ENCODE data around the gene DIMT1. TPM values are rescaled to one million over a fixed set of nuclear protein-coding genes. Genes with fewer than 3 reads are reported as not detected.

Gene DIMT1
- total RNA-seq, 2 experiments from 2014 or later = 46.9 to 48.9 TPM

DNA sequence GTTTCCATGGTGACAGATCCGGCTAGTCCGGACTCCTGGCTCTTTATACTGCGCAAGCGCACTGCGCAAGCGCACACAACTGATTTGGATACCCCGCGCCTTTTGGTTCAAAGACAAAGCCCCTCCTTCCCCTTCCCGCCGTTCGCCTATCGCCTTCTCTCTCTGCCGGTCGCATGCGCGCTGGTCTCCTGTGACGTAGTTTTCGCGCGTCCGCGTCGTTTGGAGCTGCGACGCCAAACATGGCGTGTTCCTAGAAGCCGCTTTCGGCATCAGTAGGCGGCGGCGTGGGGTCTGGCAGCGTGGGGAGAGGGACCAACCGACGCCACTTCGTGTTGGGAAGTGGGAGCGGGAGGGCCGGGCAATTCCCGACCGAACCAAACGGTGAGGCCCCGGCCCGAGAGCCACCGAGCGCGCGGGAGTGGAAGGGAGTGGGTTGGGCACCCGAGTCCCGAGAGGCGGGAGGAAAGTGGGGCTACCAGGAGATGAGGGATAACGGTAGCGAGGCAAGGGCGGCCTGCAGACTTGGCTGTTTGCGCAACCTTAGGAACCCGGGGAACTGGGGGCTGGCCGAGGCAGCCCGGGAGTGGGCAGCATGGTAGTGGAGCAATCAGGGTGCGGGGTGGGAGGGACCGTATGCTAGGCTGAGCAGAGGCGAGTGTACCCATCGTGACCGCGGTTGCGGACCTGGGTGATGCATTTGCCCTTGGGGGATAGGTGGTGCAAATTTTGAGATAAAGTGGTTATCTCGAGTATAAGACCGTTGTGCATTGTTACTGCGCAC, 9.0 kb upstream of the DIMT1 start, which contains the start of gene IPO11:
IPO11 (plus strand) TSS at position 215 of the 781 bp plus-strand sequence. CDS start 24,517 bp downstream, outside the sequence.
- H3K27ac Mint-ChIP-seq = peak within 1 kb of the TSS; percentile 88
- DNase-seq = peak; percentile 100
- ChIA-PET CTCF (interaction anchor here (0.8 to 2.6 kb wide), 4 partner anchors 9 to 189 kb away, joined by 3 to 18 read pairs (median 7); partner anchors contain the start of gene DIMT1), POLR2A (interaction anchor here (0.5 to 3.1 kb wide), 6 partner anchors 9 to 127 kb away, joined by 3 to 60 read pairs (median 4); partner anchors contain the start of genes DIMT1 and KIF2A)
- peaks cover 2% of the 10 kb centered on the region for H3K27me3 Mint-ChIP-seq
- peaks cover 3% of the 10 kb centered on the region for H3K36me3 Mint-ChIP-seq
- intact Hi-C loops (cut with micrococcal nuclease) = loop anchor here (1.0 to 10.0 kb wide), 4 partner anchors 9 to 1078 kb away; partner anchors contain the start of genes DIMT1, KIF2A, LRRC70 and ZSWIM6
- peaks cover 23% of the 10 kb centered on the region for H3K4me1 Mint-ChIP-seq (ENCODE audit: low read depth)
- H3K4me3 Mint-ChIP-seq = peak within 1 kb of the TSS; percentile 87
- H3K9me3 Mint-ChIP-seq = peaks cover 3% of the 10 kb centered on the region

DNA sequence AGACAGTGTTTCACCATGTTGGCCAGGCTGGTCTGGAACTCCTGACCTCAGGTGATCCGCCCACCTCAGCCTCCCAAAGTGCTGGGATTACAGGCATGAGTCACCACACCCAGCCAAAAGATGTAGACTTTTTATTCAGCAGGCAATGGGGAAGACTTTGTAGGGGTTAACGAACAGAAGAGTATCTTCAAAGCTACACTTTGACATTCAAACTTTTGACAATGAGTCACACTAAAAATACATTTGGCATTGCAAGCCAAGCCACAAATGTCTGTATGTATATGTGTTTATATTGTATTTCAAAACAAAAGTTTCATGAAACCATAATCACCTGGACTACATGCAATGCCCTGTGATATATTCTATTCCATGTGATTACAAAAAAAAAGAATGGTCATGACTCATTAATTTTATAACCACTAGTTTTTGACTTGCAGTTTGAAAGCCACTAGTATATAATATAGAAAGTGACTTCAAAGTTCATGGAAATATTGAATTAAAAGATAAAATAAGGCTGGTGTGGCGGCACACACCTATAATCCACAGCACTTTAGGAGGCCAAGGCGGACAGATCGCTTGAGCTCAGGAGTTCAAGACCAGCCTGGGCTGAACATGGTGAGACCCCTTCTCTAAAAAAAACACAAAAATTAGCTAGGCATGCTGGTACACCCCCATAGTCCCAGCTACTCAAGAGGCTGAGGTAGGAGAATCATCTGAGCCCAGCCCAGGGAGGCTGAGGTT, 8.3 kb downstream of the DIMT1 start:
- Mint-ChIP-seq H3K36me3 (peaks cover 60% of the 10 kb centered on the region), H3K27ac (peak overlapping the region; percentile 80), H3K4me3 (no peak overlapping the region), H3K9me3 (no peaks in the 10 kb centered on the region), H3K27me3 (no peaks in the 10 kb centered on the region), H3K4me1 (ENCODE audit: low read depth) (peaks cover 43% of the 10 kb centered on the region)
- POLR2A ChIA-PET = interaction anchor here (0.6 to 1.1 kb wide), 4 partner anchors 8 to 190 kb away, joined by 3 to 5 read pairs (median 4); partner anchors contain the start of gene DIMT1
- intact Hi-C loops (cut with micrococcal nuclease) = loop anchor here (2.0 kb wide), 1 partner anchor 87 kb away; no protein-coding TSS in a partner anchor
- CTCF ChIA-PET = interaction anchor here (0.9 kb wide), 1 partner anchor 42 kb away, joined by 4 read pairs; no protein-coding TSS in a partner anchor
- DNase-seq = peak; percentile 22

DNA sequence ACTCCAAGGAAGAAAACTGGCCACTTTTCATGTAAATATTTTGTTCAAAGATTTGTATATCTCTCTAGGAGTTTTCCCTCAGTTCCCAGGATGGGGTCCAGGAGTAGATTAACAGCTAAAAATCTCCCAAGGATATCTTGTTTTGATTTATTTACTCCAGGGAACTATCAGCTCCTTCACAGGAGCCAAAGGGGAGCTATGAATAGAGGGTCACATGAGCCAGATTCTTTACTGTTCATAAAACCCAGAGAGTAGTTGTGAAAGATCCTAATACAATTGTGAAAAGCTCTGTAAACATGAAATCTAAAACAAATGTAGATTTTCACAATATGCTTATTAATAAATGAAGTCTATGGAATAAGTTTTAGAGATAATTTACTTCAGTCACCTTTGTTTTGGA, 16.9 kb downstream of the DIMT1 start:
- H3K27me3 Mint-ChIP-seq = no peaks in the 10 kb centered on the region
- POLR2A ChIA-PET = interaction anchor here (1.4 kb wide), 2 partner anchors 17 to 25 kb away, joined by 4 to 6 read pairs; partner anchors contain the start of gene DIMT1

GRCh38 chr5:62385816-62386400, 17.8 kb downstream of the DIMT1 start:
- CTCF ChIA-PET = no interaction called here
- intact Hi-C loops (cut with micrococcal nuclease) = no loop called here

More for the DNA sequence above, 16.9 kb downstream of the DIMT1 start:
- Mint-ChIP-seq H3K4me1 (ENCODE audit: low read depth) (peaks cover 9% of the 10 kb centered on the region), H3K27ac (peak overlapping the region; percentile 54), H3K4me3 (no peak overlapping the region), H3K36me3 (peaks cover 45% of the 10 kb centered on the region), H3K9me3 (no peaks in the 10 kb centered on the region)
- no peak for DNase-seq
- intact Hi-C loops (cut with micrococcal nuclease) = no loop called here
- CTCF ChIA-PET = interaction anchor here (1.2 kb wide), 1 partner anchor 163 kb away, joined by 5 read pairs; no protein-coding TSS in a partner anchor

DNA sequence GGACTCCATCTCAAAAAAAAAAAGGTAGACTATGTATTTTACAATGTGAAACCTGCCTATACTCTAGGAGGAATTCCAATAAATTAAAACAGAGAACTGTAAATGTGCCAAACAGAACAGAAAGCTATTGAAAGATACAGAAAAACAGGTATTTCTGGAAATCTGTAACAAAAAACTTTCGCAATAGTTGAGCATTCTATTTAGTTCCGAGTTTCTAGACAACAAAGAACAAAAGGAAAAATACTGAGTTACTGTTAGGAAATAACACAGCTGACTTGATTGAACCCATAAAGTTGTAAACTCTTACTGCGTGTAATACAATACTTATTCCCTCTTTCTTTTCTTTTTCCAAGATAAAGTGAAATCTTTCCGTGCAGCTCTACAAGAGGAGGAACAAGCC, 18.6 kb downstream of the DIMT1 start:
- DNase-seq = no peak
- no peak overlapping the region for H3K4me3 Mint-ChIP-seq
- no peaks in the 10 kb centered on the region for H3K9me3 Mint-ChIP-seq
- CTCF ChIA-PET = no interaction called here
- no peaks in the 10 kb centered on the region for H3K27me3 Mint-ChIP-seq
- POLR2A ChIA-PET = no interaction called here
- H3K36me3 Mint-ChIP-seq = peaks cover 54% of the 10 kb centered on the region
- intact Hi-C loops (cut with micrococcal nuclease) = no loop called here
- peaks cover 3% of the 10 kb centered on the region for H3K4me1 Mint-ChIP-seq (ENCODE audit: low read depth)
- peak overlapping the region; percentile 31 for H3K27ac Mint-ChIP-seq

More at GRCh38 chr5:62385816-62386400, 17.8 kb downstream of the DIMT1 start:
- no peak overlapping the region for H3K4me3 Mint-ChIP-seq
- no peaks in the 10 kb centered on the region for H3K9me3 Mint-ChIP-seq
- POLR2A ChIA-PET = interaction anchor here (1.4 kb wide), 1 partner anchor 18 kb away, joined by 6 read pairs; the partner anchor contains the start of gene DIMT1
- no peaks in the 10 kb centered on the region for H3K27me3 Mint-ChIP-seq
- H3K36me3 Mint-ChIP-seq = peaks cover 51% of the 10 kb centered on the region
- H3K4me1 Mint-ChIP-seq (ENCODE audit: low read depth) = peaks cover 5% of the 10 kb centered on the region
- DNase-seq = no peak
- H3K27ac Mint-ChIP-seq = peak overlapping the region; percentile 31

- peaks cover 52% of the 10 kb centered on the region for H3K36me3 Mint-ChIP-seq
- intact Hi-C loops (cut with micrococcal nuclease) = no loop called here
These were observed 27.6 kb downstream of the DIMT1 start for GRCh38 chr5:62376064-62376463.

DNA sequence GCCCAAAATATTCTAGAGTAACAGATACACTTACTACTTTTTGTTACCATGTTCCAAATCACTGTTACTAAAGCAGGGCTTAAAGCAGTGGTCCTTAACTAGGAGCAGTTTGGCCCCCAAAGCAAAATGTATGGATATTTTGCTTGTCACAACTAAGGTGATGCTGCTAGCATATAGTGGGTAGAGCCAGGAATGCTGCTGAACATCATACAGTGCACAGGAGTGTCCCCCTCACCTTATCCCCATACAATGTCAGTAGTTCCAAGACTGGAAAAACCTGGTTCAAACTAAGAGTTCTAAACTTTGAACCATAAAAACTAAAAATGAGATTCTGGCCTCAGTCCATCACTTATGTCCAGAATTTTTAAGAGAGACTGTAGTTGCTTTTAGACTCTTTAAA, 28.1 kb downstream of the DIMT1 start:
- no peak overlapping the region for H3K4me3 Mint-ChIP-seq
- H3K36me3 Mint-ChIP-seq = peaks cover 50% of the 10 kb centered on the region
- intact Hi-C loops (cut with micrococcal nuclease) = no loop called here
- no peak for DNase-seq
- H3K9me3 Mint-ChIP-seq = no peaks in the 10 kb centered on the region
- H3K27me3 Mint-ChIP-seq = no peaks in the 10 kb centered on the region
- no peak overlapping the region for H3K27ac Mint-ChIP-seq
- ChIA-PET POLR2A (no interaction called here), CTCF (no interaction called here)
- H3K4me1 Mint-ChIP-seq (ENCODE audit: low read depth) = peaks cover 2% of the 10 kb centered on the region

More at GRCh38 chr5:62376064-62376463, 27.6 kb downstream of the DIMT1 start:
- H3K27me3 Mint-ChIP-seq = no peaks in the 10 kb centered on the region
- H3K4me3 Mint-ChIP-seq = no peak overlapping the region
- POLR2A ChIA-PET = no interaction called here
- CTCF ChIA-PET = no interaction called here
- DNase-seq = no peak
- no peaks in the 10 kb centered on the region for H3K4me1 Mint-ChIP-seq (ENCODE audit: low read depth)
- H3K9me3 Mint-ChIP-seq = no peaks in the 10 kb centered on the region
- no peak overlapping the region for H3K27ac Mint-ChIP-seq

GRCh38 chr5:62374090-62374489, 29.6 kb downstream of the DIMT1 start:
- Mint-ChIP-seq H3K4me1 (ENCODE audit: low read depth) (peaks cover 4% of the 10 kb centered on the region), H3K36me3 (peaks cover 40% of the 10 kb centered on the region), H3K27ac (peak overlapping the region; percentile 5), H3K4me3 (no peak overlapping the region), H3K27me3 (no peaks in the 10 kb centered on the region), H3K9me3 (no peaks in the 10 kb centered on the region)
- intact Hi-C loops (cut with micrococcal nuclease) = no loop called here
- ChIA-PET POLR2A (no interaction called here), CTCF (no interaction called here)
- no peak for DNase-seq

- Mint-ChIP-seq H3K4me1 (ENCODE audit: low read depth) (peaks cover 6% of the 10 kb centered on the region), H3K27me3 (no peaks in the 10 kb centered on the region), H3K9me3 (no peaks in the 10 kb centered on the region), H3K4me3 (no peak overlapping the region), H3K27ac (no peak overlapping the region), H3K36me3 (peaks cover 34% of the 10 kb centered on the region)
- no peak for DNase-seq
- intact Hi-C loops (cut with micrococcal nuclease) = no loop called here
- POLR2A ChIA-PET = no interaction called here
- CTCF ChIA-PET = no interaction called here
These were observed 30.3 kb downstream of the DIMT1 start for GRCh38 chr5:62373382-62373781.

GRCh38 chr5:62372600-62372999, 31.1 kb downstream of the DIMT1 start:
- ChIA-PET POLR2A (no interaction called here), CTCF (no interaction called here)
- Mint-ChIP-seq H3K9me3 (no peaks in the 10 kb centered on the region), H3K36me3 (peaks cover 28% of the 10 kb centered on the region), H3K27ac (no peak overlapping the region), H3K4me3 (no peak overlapping the region), H3K27me3 (no peaks in the 10 kb centered on the region), H3K4me1 (ENCODE audit: low read depth) (peaks cover 6% of the 10 kb centered on the region)
- no peak for DNase-seq
- intact Hi-C loops (cut with micrococcal nuclease) = no loop called here

DNA sequence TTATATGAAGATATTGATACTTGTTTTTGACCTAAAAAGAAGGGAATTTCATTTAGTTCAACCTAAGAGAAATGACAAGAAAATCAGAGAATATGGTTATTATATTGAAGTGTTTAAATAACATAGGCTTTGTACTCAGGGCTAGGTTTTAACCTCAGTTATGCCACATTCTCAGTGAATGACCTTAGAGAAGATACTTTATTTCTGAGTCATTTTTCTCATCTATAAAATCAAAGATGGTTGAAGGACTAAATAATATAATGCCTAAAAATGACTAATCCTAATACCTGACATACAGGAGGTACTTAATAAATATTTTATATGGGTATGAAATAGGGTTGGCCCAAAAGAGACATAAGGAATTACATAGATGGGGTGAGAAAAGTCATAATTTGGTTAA, 32.3 kb downstream of the DIMT1 start:
- intact Hi-C loops (cut with micrococcal nuclease) = no loop called here
- ChIA-PET CTCF (interaction anchor here (0.6 kb wide), 1 partner anchor 21 kb away, joined by 3 read pairs; no protein-coding TSS in a partner anchor), POLR2A (no interaction called here)
- Mint-ChIP-seq H3K4me1 (ENCODE audit: low read depth) (peaks cover 6% of the 10 kb centered on the region), H3K36me3 (peaks cover 32% of the 10 kb centered on the region), H3K9me3 (no peaks in the 10 kb centered on the region), H3K27ac (no peak overlapping the region), H3K27me3 (no peaks in the 10 kb centered on the region), H3K4me3 (no peak overlapping the region)
- no peak for DNase-seq

All from activated CD4-positive, alpha-beta memory T cell treated with anti-CD3 and anti-CD28 coated beads for 36 hours (primary cell).